GM08714 (cell line): ENCODE data around the gene LRRC74B.
"Not testable (repeated sequence)": the region's sequence is repeated elsewhere in the genome, so short reads cannot be mapped to it uniquely, and the experiment has no call there.

ENCODE experiments used
- H3K4me3 ChIP-seq: fragments of 200-500 bp; sonication (Bioruptor generic); 2 replicates; pipeline ENCODE4 v1.5.1; 2014; ENCODE audit warnings: mild to moderate bottlenecking, low read length, inconsistent platforms
- ZNF274 ChIP-seq: IDR thresholded peaks from 2 replicates; pipeline ENCODE4 v1.6.1; 2012; ENCODE audit warnings: mild to moderate bottlenecking, low read depth, low read length

The LRRC74B gene

GRCh38 chr22:21052715-21053459, 7.1 kb downstream of the LRRC74B start:
- no peak for TF ChIP-seq ZNF274
- no peak overlapping the region for H3K4me3 ChIP-seq

- no peak for TF ChIP-seq ZNF274
- H3K4me3 ChIP-seq: no peak overlapping the region
Observed at GRCh38 chr22:21054046-21054713, 8.4 kb downstream of the LRRC74B start.

- H3K4me3 ChIP-seq: no peak overlapping the region
- no peak for TF ChIP-seq ZNF274
Observed at GRCh38 chr22:21054714-21055563, 9.2 kb downstream of the LRRC74B start.

GRCh38 chr22:21055564-21055834, 9.8 kb downstream of the LRRC74B start:
- no peak overlapping the region for H3K4me3 ChIP-seq
- no peak for TF ChIP-seq ZNF274

GRCh38 chr22:21055880-21056319, 10.2 kb downstream of the LRRC74B start:
- H3K4me3 ChIP-seq: no peak overlapping the region
- no peak for TF ChIP-seq ZNF274

GRCh38 chr22:21060363-21060762, 14.6 kb downstream of the LRRC74B start:
- not testable (repeated sequence) for H3K4me3 ChIP-seq

GRCh38 chr22:21061660-21062321, 16.0 kb downstream of the LRRC74B start:
- not testable (repeated sequence) for H3K4me3 ChIP-seq

GRCh38 chr22:21064425-21064824, 18.7 kb downstream of the LRRC74B start:
- H3K4me3 ChIP-seq: not testable (repeated sequence)

GRCh38 chr22:21064917-21065864, 19.4 kb downstream of the LRRC74B start:
- H3K4me3 ChIP-seq: no peak overlapping the region
- no peak for TF ChIP-seq ZNF274

GRCh38 chr22:21067075-21067900, 21.5 kb downstream of the LRRC74B start:
- H3K4me3 ChIP-seq: no peak overlapping the region

GRCh38 chr22:21067901-21068680, 22.3 kb downstream of the LRRC74B start:
- no peak for TF ChIP-seq ZNF274
- no peak overlapping the region for H3K4me3 ChIP-seq

More at GRCh38 chr22:21067075-21067900, 21.5 kb downstream of the LRRC74B start:
- TF ChIP-seq ZNF274: no peak

GRCh38 chr22:21068681-21069276, 23.0 kb downstream of the LRRC74B start:
- TF ChIP-seq ZNF274: no peak
- no peak overlapping the region for H3K4me3 ChIP-seq
